Endothelial cell of umbilical vein (primary cell): ENCODE data around the gene CANT1. TPM values are rescaled to one million over a fixed set of nuclear protein-coding genes. Genes with fewer than 3 reads are reported as not detected.

Experiments
- BruUV-seq: library from RNA; stranded (reverse); fragments of 400-500 nt; replicated peaks from 2 replicates; lab custom pipeline; 2021; lab: Mats Ljungman, UMichigan
- CTCF ChIA-PET: fragments of 300-600, 350-600 bp; sonication (Branson Sonifier 250); formaldehyde crosslinking; loops from one replicate; lab custom pipeline; 2021; ENCODE audit warnings: antibody characterized with exemption, inconsistent platforms; lab: Charles Lee
- POLR2A ChIA-PET: fragments of 300-600, 350-600 bp; sonication (Branson Sonifier 250); formaldehyde crosslinking; loops from one replicate; lab custom pipeline; 2021; ENCODE audit warnings: antibody characterized with exemption, inconsistent platforms; lab: Charles Lee
- DNase-seq: peaks from one replicate; pipeline ENCODE4 v3.0.0-alpha.2; 2011; ENCODE audit warnings: low read depth, low spot score
- FAIRE-seq: peaks from 2 replicates; lab custom pipeline; 2011; peaks lifted over from hg19 to GRCh38; lab: Jason Lieb, UNC
- H2AFZ ChIP-seq: 2 replicates; pipeline ENCODE4 v1.6.0; 2012; ENCODE audit warnings: low read depth, low read length, control low read depth, inconsistent platforms
- H3K27ac ChIP-seq: 2 replicates; pipeline ENCODE4 v1.5.1; 2011; ENCODE audit warnings: low read depth, mild to moderate bottlenecking, control low read depth, low read length, moderate library complexity; ENCODE audit not compliant: insufficient read depth
- H3K27me3 ChIP-seq, 2 experiments: 2 replicates each; pipeline versions ENCODE4 v1.6.0 to v1.6.1; 2011; ENCODE audit warnings: low read length in 2 of 2, mixed read lengths in 1 of 2; ENCODE audit not compliant: control insufficient read depth in 2 of 2, insufficient read depth in 2 of 2
- H3K36me3 ChIP-seq, 2 experiments: 2 replicates in 1 of 2; 3 replicates in 1 of 2; pipeline ENCODE4 v1.5.1; 2011; ENCODE audit warnings: low read length in 2 of 2, mild to moderate bottlenecking in 1 of 2, moderate library complexity in 1 of 2; ENCODE audit not compliant: control insufficient read depth in 2 of 2, insufficient read depth in 2 of 2; ENCODE audit errors: extremely low read depth in 1 of 2
- H3K4me1 ChIP-seq: 3 replicates; pipeline ENCODE4 v1.5.1; 2011; ENCODE audit warnings: mild to moderate bottlenecking, low read length; ENCODE audit not compliant: control insufficient read depth, insufficient read depth; ENCODE audit errors: extremely low read depth
- H3K4me2 ChIP-seq: 2 replicates; pipeline ENCODE4 v1.6.1; 2011; ENCODE audit warnings: low read length, control low read depth, mixed read lengths; ENCODE audit not compliant: insufficient read depth
- H3K4me3 ChIP-seq, 3 experiments: fragments of 200-600 bp in 1 of 3; sonication (generic), shearing (Covaris generic) in 1 of 3; replicated peaks in 1 of 3; 2 replicates each; pipeline ENCODE4 v1.5.1; 2011 to 2016; ENCODE audit warnings: control low read depth in 3 of 3, low read length in 3 of 3, mild to moderate bottlenecking in 2 of 3, inconsistent platforms in 1 of 3, low read depth in 1 of 3, moderate library complexity in 1 of 3; ENCODE audit not compliant: insufficient read depth in 1 of 3
- H3K79me2 ChIP-seq: 2 replicates; pipeline ENCODE4 v1.6.0; 2012; ENCODE audit warnings: low read length, inconsistent platforms; ENCODE audit not compliant: control insufficient read depth, insufficient read depth
- H3K9ac ChIP-seq: replicated peaks from 2 replicates; pipeline ENCODE3; 2011; ENCODE audit warnings: low read length, control low read depth; ENCODE audit not compliant: insufficient read depth; ENCODE audit errors: extremely low read depth
- H3K9me1 ChIP-seq: replicated peaks from 3 replicates; pipeline ENCODE4 v1.6.0; 2011; ENCODE audit warnings: mild to moderate bottlenecking, low read length; ENCODE audit not compliant: control insufficient read depth, insufficient read depth; ENCODE audit errors: extremely low read depth
- H3K9me3 ChIP-seq: replicated peaks from 2 replicates; pipeline ENCODE4 v1.5.1; 2012; ENCODE audit warnings: low read length, inconsistent platforms; ENCODE audit not compliant: control insufficient read depth, insufficient read depth
- H4K20me1 ChIP-seq: replicated peaks from 2 replicates; pipeline ENCODE3; 2011; ENCODE audit warnings: mild to moderate bottlenecking, low read length; ENCODE audit not compliant: control insufficient read depth, insufficient read depth; ENCODE audit errors: extremely low read depth
- CTCF ChIP-seq, 2 donors: IDR thresholded peaks; 1 replicate in 1 of 2; 2 replicates in 1 of 2; pipeline ENCODE4 v1.5.1; 2011; ENCODE audit warnings: low read length in 2 of 2, mild to moderate bottlenecking in 2 of 2, moderate library complexity in 2 of 2, control low read depth in 1 of 2, inconsistent platforms in 1 of 2, low read depth in 1 of 2; ENCODE audit not compliant: insufficient read depth in 1 of 2; ENCODE audit errors: extremely low read depth in 1 of 2
- EZH2 ChIP-seq: IDR thresholded peaks from 2 replicates; pipeline ENCODE4 v1.6.1; 2012; ENCODE audit warnings: borderline replicate concordance, low read depth, mild to moderate bottlenecking, moderate library complexity, low read length, inconsistent platforms; ENCODE audit not compliant: severe bottlenecking
- FOS ChIP-seq: IDR thresholded peaks from 2 replicates; pipeline ENCODE4 v1.6.1; 2011; ENCODE audit warnings: mild to moderate bottlenecking, low read length, moderate library complexity, borderline replicate concordance; ENCODE audit not compliant: insufficient read depth
- GATA2 ChIP-seq: IDR thresholded peaks from 2 replicates; pipeline ENCODE4 v1.7.0; 2011; ENCODE audit warnings: low read depth, mild to moderate bottlenecking, moderate library complexity, mixed read lengths, low read length; ENCODE audit not compliant: insufficient read length, insufficient read depth
- JUN ChIP-seq: IDR thresholded peaks from 2 replicates; pipeline ENCODE4 v1.6.1; 2011; ENCODE audit warnings: borderline replicate concordance, low read depth; ENCODE audit not compliant: insufficient read length, insufficient read depth
- MAX ChIP-seq: IDR thresholded peaks from 2 replicates; pipeline ENCODE4 v1.6.1; 2011; ENCODE audit not compliant: insufficient read depth, insufficient read length
- MYC ChIP-seq: IDR thresholded peaks from one replicate; pipeline ENCODE4 v1.6.1; 2011; ENCODE audit warnings: mild to moderate bottlenecking, low read depth, low read length
- POLR2A ChIP-seq: IDR thresholded peaks from 2 replicates; pipeline ENCODE4 v1.6.1; 2012; ENCODE audit warnings: low read depth, mild to moderate bottlenecking, control low read depth, low read length
- POLR2AphosphoS5 ChIP-seq: IDR thresholded peaks from 2 replicates; pipeline ENCODE4 v1.6.1; 2012; ENCODE audit warnings: low read depth, mild to moderate bottlenecking, control low read depth, low read length, moderate library complexity; ENCODE audit not compliant: insufficient read depth
- dilution Hi-C: fragments of 300-500 bp; cut with MboI; formaldehyde crosslinking; loops from one replicate; pipeline ENCODE4 v1.15.0; 2019; ENCODE audit warnings: low sequenced_read_pairs; ENCODE audit not compliant: extremely low pct_ligation_motif_present
- intact Hi-C: fragments of 100-400 bp; cut with micrococcal nuclease; formaldehyde crosslinking; loops from one replicate; pipeline ENCODE4 v1.10.0; 2022
- polyA plus RNA-seq, 4 experiments: library from polyadenylated mRNA; depleted of rRNA in 3 of 4; stranded (reverse) in 3 of 4; unstranded in 1 of 4; fragments of >200 nt; gene quantifications; 2 replicates each; pipeline versions ENCODE4 v1.2.1 to v1.2.3, GENCODE V29; 2011 to 2012; ENCODE audit warnings: missing spikeins in 1 of 4
- total RNA-seq: library from RNA; stranded (reverse); gene quantifications from 2 replicates; pipeline ENCODE4 v1.2.3, GENCODE V29; 2021

The CANT1 gene
- total and polyA plus RNA-seq, 2 donors (not counting 3 experiments of a cell fraction or from before 2014, with no cell fraction given) = 85.0 to 93.6 TPM

- no peak for FAIRE-seq
These were observed 41.7 kb downstream of the CANT1 start for GRCh38 chr17:78967782-78968362.

More at GRCh38 chr17:78967782-78968362, 41.7 kb downstream of the CANT1 start:
- H3K9me1 ChIP-seq = no peaks in the 10 kb centered on the region
- CTCF ChIA-PET = interaction anchor here (0.7 to 9.1 kb wide), 4 partner anchors 11 to 115 kb away, joined by 3 to 171 read pairs (median 4); no protein-coding TSS in a partner anchor
- no peak overlapping the region for H3K4me3 ChIP-seq
- H3K9me3 ChIP-seq = no peaks in the 10 kb centered on the region
- TF ChIP-seq GATA2 = no peak
- no peak for TF ChIP-seq POLR2A
- no peak for TF ChIP-seq FOS
- TF ChIP-seq EZH2 = no peak
- no peak for TF ChIP-seq JUN
- TF ChIP-seq CTCF (IDR thresholded peaks at IDR 0.05; ENCODE audit: extremely low read depth in 1 of 2, insufficient read depth in 1 of 2, low read depth in 1 of 2, low read length in 2 of 2) = no peak
- no peak for TF ChIP-seq MAX
- no peak for TF ChIP-seq MYC
- no peak for TF ChIP-seq POLR2AphosphoS5
- no peaks in the 10 kb centered on the region for H3K36me3 ChIP-seq
- H4K20me1 ChIP-seq = no peaks in the 10 kb centered on the region
- DNase-seq = no peak
- intact Hi-C loops = no loop called here
- no peaks in the 10 kb centered on the region for H3K4me1 ChIP-seq
- H3K9ac ChIP-seq = no peak overlapping the region
- no peak overlapping the region for H3K27ac ChIP-seq
- dilution Hi-C loops = no loop called here
- POLR2A ChIA-PET = no interaction called here
- H3K79me2 ChIP-seq = no peaks in the 10 kb centered on the region
- H2AFZ ChIP-seq = no peak overlapping the region
- no peaks in the 10 kb centered on the region for H3K27me3 ChIP-seq
- BruUV-seq = no TSS peak
- H3K4me2 ChIP-seq = no peak overlapping the region
